Measurements from ENCODE around the gene FAM222A. TPM values are rescaled to one million over a fixed set of nuclear protein-coding genes. Genes with fewer than 3 reads are reported as not detected.

Gene FAM222A
- polyA plus RNA-seq (ENCODE audit: insufficient read length in 12 of 12), result 10 to 100 TPM in 2 of 12 donors, 1 to 10 TPM in 9, not detected in 1; 3.3 to 12.5 (median 6.5) TPM
- long read RNA-seq, donor 1, partial matches to known transcripts, result 0 of 4 reads
- long read RNA-seq, donor 1, other reads (novel, unspliced or antisense), result 0 of 4 reads
- long read RNA-seq, donor 2, transcript FAM222A-202 (3 exons, 3,294 nt), result major isoform, 6 of 6 reads
- long read RNA-seq, donor 2, partial matches to known transcripts, result 0 of 6 reads
- long read RNA-seq, donor 2, other reads (novel, unspliced or antisense), result 0 of 6 reads
- long read RNA-seq, donor 3, partial matches to known transcripts, result 0 of 3 reads
- long read RNA-seq, donor 3, other reads (novel, unspliced or antisense), result 0 of 3 reads
- long read RNA-seq, donor 4, result 0 reads
- long read RNA-seq, donor 5, result 0 reads
- long read RNA-seq, donor 6, partial matches to known transcripts, result 0 of 3 reads
- long read RNA-seq, donor 6, other reads (novel, unspliced or antisense), result 0 of 3 reads
- long read RNA-seq, donor 7, result 0 reads
- long read RNA-seq, donor 8, transcript FAM222A-202 (3 exons, 3,294 nt), result major isoform, 9 of 9 reads
- long read RNA-seq, donor 8, partial matches to known transcripts, result 0 of 9 reads
- long read RNA-seq, donor 8, other reads (novel, unspliced or antisense), result 0 of 9 reads
- long read RNA-seq, donor 9, partial matches to known transcripts, result 0 of 2 reads
- long read RNA-seq, donor 9, other reads (novel, unspliced or antisense), result 0 of 2 reads
- long read RNA-seq, donor 10, partial matches to known transcripts, result 0 of 1 reads
- long read RNA-seq, donor 10, other reads (novel, unspliced or antisense), result 0 of 1 reads
- long read RNA-seq, donor 11, partial matches to known transcripts, result 0 of 2 reads
- long read RNA-seq, donor 11, other reads (novel, unspliced or antisense), result 0 of 2 reads

DNA sequence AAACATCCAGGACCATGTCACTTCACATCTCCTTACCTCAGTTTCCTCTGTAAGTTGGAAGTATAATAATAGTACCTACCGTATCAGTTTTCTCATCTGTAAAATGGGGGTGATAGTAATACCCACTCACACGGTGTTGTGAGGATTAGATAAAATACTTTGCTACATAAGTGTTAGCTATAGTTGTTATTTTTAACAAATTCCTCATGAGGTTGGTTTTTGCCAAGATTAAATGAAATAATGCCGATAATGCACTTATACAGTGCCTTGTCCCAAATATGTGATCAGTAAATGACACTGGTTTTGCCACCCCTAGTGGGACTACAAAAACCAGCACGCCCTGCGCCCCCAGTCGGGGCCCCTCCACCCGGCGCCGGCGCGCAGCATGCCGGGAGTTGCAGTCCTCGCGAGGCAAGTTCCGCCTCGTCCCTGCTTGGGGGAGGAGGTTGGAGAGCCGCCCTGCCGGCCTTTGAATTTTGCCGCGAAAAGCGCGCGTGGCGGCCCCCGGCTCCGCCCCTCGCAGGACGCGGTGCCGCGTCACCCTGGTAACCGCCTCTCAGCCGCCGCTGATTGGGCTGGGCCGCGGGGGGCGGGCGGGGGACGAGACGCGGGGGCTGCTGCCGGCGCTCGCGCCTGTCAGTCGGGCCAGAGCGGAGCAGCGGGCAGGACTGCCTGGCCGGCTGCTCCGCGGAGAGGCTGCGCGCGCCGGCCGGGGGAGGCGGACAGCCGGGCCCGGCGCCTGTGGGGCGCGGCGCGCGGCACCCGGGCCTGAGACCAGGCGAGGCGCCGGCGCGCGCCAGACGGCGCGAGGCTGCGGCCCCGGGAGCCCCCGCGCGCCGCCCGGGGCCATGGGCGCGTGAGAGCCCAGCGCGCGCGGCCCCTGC is at the start of gene FAM222A:
Gene FAM222A, plus strand, starts transcription at position 639 of the 884 bp plus-strand sequence. CDS start 30,322 bp downstream, outside the sequence.
- DNase-seq, result peak; percentile 99

- no peak for DNase-seq
Observed at GRCh38 chr12:109664402-109664801, 49.2 kb upstream of the FAM222A start.

DNA sequence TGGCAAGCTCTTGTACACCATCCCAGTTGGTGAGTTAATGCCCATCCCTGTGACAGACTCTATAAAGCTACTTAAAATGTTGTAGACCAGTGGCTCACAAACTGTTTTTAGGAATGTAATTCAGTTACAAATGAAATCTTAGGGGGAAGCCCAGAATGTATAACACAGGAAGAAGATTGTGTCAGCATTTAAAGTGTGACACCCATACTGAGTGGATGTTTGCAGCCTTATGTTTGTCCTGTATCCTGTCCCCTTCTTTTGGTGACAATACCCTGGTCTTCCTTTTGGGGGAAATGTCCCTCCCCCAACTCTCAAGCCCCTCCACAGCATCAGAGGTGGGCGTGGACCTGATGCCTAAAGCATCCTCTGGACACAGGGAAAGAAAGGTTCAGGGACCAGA is 47.6 kb upstream of the FAM222A start:
- no peak for DNase-seq

GRCh38 chr12:109670731-109671130 is 42.9 kb upstream of the FAM222A start:
- peak; percentile 5 for DNase-seq

- DNase-seq, result no peak
Observed at GRCh38 chr12:109671502-109671901, 42.1 kb upstream of the FAM222A start.

- no peak for DNase-seq
Observed at GRCh38 chr12:109673379-109673778, 40.2 kb upstream of the FAM222A start.

GRCh38 chr12:109673884-109674283 is 39.7 kb upstream of the FAM222A start:
- no peak for DNase-seq

DNA sequence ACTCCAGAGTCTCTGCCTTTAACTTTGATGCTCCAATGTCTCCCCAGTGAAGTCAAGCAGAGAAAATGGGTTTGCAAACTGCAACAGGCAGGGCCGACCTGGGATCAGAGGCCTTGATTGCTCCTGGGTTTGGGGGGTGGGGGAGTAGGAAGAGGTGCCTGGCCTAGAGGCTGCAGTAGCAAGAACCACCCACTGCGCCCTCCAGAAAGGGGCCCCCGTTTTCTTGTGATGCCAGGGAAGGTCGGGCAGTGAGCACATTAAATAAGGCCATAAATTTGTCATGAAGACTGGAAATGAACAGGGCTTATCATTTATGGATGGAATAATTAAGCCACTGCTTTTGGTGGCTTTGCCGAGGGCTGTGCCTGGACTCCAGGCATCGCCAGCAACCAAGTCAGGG is 38.2 kb upstream of the FAM222A start:
- DNase-seq, result no peak

DNA sequence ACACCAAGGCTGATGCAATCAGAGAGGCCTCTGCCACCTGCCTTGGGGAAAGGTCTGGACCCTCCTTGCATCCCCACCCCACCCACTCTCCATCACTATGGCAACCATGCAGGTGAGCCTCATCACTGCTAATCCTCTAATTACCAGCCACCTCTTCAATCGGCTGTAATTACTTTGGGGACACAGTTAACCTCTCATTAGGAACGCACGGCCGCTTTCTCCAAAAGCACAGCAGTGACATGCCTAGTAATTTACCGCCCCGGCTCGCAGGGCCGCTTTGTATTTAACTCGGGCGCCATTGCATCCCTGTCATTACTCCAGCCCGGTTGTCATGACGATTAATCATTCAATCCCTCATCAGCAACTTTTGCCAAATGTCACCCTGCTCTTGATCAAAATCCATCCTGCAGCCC is 36.3 kb upstream of the FAM222A start:
- no peak for DNase-seq

DNA sequence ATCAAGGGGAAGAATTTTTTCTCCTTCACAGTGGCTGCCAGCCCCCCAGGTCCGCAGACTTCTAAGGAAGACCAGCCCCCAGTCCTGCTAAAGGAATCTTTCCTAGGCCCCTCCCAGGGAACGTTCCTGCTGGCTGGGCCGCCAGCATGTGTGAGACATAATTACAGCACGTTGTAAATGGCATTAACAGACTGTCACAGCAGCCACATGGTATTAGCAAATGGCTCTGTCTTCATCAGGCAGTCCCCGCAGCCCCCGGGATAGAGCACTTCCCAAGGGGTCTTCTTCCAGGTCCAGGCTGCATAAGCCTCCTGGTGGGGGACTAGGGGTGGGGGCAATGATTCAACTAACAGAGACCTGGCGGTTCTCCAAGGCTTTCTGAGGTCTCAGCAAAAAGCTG is 34.9 kb upstream of the FAM222A start:
- DNase-seq, result peak; percentile 22

GRCh38 chr12:109679501-109680263 is 33.9 kb upstream of the FAM222A start:
- no peak for DNase-seq

- no peak for DNase-seq
Observed at GRCh38 chr12:109680264-109681005, 33.2 kb upstream of the FAM222A start.

GRCh38 chr12:109681986-109682707 is 31.5 kb upstream of the FAM222A start:
- no peak for DNase-seq

- no peak for DNase-seq
Observed at GRCh38 chr12:109682708-109683060, 30.9 kb upstream of the FAM222A start.

GRCh38 chr12:109683316-109683715 is 30.3 kb upstream of the FAM222A start:
- no peak for DNase-seq

- DNase-seq, result no peak
Observed at GRCh38 chr12:109685574-109686447, 27.8 kb upstream of the FAM222A start.

DNA sequence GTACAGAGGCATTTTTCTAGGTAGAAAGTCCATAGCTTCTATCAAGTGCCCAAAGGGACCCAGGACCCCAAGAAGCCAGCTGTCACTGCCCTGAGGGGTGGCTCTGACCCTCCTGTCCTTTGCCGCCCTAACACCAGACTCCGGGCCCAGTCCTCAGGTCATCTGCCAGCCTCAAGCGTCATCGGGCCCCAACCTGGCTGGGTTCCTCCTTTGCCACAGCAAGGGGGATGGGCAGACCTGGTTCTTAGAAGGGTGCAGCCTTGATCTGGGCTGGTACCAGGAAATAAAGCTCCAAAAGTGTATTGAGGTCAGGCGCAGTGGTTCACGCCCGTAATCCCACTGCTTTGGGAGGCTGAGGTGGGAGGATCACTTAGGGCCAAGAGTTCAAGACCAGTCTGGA is 27.1 kb upstream of the FAM222A start:
- no peak for DNase-seq

DNA sequence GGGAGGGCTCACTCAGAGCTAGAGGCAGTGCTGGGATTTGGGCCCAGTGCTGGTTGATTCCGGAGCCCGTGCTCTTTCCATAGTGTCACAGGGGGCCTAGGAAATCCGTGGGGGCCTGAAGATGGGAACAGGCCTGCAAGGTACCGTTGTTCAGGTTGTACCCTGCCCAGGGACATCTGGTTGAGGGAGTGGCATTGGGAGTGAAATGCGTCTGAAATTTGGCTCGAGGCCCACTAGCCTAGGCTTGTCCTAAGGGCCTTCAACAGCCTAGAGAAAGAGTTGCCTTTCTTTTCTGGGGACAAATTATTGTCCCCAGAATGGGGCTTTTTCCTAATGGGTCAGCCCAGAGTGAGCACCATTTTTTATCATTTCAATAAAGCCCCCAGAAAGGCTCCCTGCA is 26.4 kb upstream of the FAM222A start:
- DNase-seq, result no peak

DNA sequence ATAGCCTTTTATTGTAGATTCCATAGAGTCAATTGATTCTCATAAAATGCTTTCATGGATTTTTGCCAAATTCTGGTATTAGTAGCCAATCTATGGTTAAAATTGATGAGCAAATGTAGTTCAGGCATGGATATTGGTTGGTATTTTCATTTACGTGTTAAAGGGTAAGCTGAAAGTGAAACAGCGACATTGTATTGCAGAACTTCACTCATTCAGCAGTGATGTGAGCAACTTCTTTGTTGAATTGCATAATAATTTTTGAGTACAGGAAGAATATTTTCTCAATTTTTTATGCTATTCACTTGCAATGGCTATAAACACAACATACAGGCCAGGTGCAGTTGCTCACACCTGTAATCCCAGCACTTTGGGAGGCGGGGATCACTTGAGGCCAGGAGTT is 24.2 kb upstream of the FAM222A start:
- DNase-seq, result no peak

All from muscle of arm (tissue), 14 donors.